GM21360 (cell line): ENCODE data around the gene IGFBP1.

ENCODE experiments used
- ATAC-seq: cut with Tn5 transposase; IDR thresholded peaks from one replicate; pipeline ENCODE4 v1.9.1; 2021; ENCODE audit warnings: mild to moderate bottlenecking, moderate library complexity; ENCODE audit not compliant: unreplicated experiment

IGFBP1 gene

DNA sequence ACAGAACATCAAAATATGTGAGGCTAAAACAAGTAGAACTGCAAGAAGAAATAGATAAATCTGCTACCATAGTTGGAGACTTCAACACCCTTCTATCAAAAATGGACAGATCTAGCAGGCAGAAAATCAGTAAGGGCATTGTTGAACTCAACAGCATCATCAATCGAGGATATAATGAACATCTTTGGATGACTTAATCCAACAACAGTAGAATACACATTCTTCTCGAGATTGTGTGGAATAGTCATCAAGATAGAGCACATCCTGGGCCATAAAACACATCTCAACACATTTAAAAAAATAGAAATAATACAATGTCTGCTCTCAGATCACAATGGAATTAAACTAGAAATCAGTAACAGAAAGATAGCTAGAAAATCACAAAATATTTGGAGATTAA lies 9.9 kb downstream of the IGFBP1 start:
- no peak for ATAC-seq

DNA sequence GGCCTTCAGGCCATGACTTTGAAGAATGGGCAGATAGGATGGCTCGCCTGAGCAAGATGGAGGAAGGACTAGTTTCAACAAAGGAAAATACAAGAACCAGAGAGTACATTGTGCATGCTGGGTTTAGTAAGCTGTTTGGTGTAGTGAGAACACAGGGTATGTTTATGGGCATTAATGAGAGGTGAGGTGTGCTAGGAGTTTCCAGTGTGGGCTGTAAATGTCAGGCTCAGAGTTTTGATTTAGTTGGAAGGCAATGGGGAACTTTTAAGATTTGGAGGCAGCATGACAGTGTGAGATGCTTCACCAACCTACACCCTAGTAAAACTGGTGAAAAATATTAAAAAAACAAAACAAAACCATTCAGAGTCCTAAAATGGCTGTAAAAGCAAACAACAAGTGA lies 13.3 kb downstream of the IGFBP1 start:
- ATAC-seq, result no peak

DNA sequence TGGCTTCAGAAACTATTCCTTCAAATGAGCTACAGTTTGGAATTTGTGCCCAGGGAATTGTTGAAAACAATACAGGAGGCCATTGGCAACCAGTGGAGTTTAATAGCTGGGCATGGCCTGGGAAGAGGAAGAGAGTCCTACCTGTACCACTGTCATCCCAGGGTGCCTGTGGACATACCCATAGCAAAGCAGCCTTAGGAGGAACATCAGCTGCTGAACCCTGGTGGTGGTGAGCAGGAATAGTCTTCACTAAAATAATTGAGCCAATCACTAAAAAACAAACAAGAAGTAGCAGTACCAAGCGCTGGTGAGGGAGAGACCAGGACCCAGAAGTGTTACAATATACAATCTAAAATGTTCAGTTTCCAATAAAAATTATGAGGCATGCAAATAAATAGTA lies 14.5 kb downstream of the IGFBP1 start:
- no peak for ATAC-seq

DNA sequence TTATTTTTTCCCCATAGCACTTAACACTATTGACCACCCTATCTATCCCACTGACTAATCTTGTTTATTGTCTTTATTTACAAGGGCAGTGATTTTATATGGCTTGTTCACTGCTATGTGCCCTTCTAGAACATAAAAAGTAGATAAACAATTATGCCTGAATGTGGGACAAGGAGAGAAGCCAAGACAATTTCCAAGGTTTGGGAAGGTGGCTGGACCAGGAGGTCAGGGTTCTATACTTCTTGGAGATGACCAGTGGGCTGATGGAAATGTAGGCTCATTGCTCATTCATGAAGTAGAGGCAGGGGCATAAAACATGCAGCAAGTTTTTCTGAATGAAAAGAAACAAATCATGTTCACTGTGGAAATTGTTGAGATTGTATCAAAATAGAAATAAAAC lies 21.3 kb downstream of the IGFBP1 start:
- ATAC-seq, result no peak

DNA sequence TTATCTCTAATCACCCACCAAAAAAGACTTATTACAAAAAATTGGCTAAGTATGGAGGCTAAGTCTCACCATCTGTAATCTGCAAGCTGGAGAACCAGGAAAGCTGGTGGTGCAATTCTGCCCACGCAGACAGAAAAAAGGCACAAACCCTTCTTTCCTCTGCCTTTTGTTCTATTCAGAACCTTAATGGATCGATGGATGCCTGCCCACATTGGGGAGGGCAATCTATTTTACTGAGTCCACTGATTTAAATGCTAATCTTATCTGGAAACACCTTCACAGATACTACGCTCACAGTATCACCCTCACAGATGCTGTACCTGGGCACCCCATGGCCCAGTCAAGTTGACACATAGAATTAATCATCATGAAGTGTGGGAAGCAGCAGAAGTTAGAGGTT lies 22.6 kb downstream of the IGFBP1 start:
- no peak for ATAC-seq

DNA sequence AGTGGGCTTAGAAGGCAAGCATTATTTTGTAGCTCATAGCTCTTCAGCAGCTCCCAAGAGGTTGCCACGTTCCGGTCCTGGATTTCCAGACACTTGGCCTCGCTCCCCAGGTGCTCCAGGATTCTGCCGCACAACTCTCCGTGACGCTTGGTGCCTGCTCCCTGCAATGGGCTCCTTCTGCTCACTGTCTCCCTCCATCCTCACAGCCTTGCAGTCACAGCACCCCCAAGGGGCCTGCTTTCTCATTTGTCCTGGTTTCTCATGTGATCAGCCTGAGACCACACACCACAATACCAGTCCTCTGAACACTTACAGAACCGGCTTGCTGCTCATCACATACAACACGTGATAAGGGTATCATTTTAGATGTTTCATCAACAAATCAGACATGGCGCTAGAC lies 23.0 kb downstream of the IGFBP1 start:
- ATAC-seq, result no peak

DNA sequence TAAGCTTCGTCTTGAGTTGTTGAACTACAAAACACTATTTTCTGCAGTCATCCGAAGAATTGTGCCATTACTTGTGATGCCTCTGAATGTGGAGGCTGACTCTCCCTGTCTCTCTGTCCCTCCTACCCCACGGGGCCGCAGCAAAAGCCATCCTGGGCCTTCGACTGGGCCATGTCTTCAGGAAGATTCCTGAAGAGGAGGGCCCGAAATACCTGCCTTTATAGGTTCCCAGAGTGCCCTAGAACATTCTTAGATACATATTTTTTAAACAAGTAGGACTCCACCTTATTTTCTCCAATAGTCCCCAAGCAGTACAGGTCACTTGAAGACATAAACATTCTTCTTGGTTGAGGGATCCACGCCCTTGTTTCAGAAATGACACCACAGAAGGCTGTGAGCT lies 24.7 kb downstream of the IGFBP1 start:
- ATAC-seq, result no peak

DNA sequence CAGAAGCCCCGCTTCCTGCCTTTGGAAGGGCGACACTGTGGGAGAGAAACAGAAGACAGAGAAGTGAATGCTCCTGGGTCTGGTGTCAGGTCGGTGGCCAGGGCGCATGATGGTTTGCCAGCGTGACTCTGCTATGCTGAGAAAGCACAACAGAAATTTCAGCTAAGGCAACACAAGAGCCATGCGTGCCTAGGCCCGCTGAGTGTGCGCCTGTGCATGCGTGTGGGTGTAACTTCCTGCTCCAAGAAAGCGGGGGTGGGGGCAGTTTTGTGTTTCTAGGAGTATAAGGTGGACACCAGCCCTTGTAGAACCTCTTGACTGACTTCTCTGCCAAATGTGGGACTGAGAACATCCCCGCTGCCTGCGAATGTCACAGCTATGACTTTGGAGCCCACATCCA lies 26.6 kb downstream of the IGFBP1 start:
- no peak for ATAC-seq

DNA sequence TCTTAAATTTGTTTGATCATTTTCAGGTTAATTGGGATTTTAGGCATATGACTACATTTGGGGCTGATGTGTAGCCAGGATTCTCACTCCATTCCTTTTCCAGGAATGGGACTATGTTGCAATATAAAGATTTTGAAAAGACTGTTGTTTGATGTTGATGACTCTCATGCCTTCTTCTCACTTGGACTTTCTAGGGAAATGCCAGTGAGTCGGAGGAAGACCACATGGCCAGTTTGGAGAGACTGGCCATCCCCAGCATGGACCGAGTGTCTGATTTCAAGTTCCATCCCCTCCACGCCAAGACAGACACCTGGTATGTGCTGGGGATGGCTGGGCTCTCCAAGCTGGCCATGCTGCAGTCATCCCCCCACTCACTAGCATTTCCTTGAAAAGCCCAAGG lies 27.3 kb downstream of the IGFBP1 start:
- ATAC-seq, result no peak

DNA sequence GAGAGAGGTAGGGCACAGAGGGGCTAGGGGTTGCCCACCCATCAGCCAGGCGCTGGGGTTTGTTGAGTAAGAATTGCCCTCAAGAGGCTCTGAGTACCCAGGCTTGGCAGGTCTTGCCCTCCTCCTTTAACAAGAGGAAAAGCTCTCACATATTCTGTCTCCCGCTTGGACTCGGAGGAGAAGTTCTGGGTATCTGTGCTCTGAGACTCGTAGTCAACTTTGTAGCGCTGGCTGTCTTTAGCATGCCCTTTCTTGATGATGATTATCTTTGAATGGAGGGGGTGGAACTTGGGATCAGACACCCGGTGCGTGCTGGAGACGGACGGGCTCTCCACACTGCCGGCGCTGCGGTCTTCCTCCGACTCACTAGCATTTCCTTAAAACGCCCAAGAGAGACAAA lies 28.8 kb downstream of the IGFBP1 start:
- ATAC-seq, result no peak

DNA sequence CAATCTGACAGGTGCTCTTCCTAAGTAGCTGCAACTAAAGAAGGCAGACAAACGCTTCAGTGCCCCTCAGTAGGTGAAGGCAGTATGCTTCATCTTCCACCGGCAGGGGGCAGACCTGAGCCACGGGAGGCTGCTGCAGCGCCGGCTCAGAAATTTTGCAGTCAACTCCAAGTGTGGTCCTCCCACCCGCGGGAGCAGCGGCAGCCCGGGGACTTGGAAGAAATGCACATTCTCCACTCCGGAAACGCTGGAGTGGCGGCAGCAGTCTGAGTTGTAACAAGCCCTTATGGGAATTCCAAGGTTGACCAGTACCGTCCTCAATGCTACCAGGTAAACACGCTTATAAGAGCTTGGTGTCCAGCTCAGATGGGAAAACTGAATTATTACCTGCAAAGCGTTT lies 29.4 kb downstream of the IGFBP1 start:
- ATAC-seq, result peak; percentile 76

DNA sequence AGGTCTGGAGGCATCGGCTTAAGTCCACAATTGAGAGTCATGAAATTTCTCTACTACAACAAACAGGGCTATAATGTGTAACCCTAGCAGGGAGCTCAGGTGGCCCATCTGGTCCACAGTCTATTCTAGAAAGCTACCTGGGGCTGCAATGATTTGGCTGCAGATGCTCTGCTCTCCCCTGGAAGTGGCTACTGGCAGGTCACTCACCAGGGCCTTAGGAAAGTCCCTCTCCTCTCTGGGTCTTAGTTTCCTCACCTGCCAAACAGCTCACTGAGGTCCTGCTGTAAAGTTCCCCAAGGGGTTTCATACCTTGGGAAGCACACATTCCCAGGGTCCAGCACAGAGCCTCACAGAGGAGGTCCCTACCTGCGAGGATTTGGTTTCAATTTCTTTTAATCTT lies 30.3 kb downstream of the IGFBP1 start:
- no peak for ATAC-seq

DNA sequence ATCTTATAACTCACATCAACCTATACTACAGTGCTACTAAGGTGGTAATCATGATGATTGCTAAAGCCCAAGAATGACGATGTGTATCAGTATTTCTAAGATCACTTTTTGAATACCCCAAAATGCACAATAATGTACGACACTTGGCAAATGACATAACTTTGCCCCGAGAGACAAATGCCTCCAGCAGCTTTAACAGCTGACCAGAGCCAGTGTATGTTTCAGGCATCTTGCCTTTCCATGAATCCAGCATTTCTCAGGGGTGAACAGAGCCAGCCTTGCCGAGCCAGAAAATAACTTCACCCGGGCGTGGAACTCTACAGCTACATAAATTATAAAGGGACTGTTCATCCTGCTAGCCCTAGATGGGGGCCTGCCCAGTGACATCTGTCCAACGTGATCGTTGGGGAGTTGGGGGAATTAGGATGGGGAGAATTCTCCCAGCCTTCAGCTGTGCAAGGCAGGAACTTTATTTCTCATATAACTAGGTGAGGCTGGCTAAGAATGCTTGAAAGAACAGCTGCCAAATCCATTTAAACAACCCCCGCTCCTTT lies 31.0 kb downstream of the IGFBP1 start:
- no peak for ATAC-seq

DNA sequence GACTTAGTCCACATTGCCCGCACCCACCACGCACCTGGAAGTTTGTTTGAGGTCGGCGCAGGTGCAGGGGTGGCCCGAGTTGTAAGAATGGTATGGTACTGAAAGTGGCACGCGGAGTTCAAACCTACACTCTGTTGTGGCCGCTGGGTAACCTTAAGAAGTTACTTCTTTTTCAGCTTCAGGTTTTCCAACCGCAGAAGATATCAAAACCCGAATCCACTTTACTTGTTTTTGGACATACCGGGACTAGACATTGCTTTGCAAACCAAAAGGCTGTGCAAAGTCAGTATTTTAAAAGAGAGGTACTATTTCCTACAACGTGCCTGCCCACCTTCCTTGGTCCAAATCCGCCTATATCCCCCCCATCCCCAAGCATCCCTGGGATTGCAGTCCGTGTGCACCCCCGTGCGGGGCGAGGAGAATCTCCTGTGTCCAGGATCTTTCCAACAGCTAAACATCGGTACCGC lies 31.7 kb downstream of the IGFBP1 start:
- no peak for ATAC-seq

DNA sequence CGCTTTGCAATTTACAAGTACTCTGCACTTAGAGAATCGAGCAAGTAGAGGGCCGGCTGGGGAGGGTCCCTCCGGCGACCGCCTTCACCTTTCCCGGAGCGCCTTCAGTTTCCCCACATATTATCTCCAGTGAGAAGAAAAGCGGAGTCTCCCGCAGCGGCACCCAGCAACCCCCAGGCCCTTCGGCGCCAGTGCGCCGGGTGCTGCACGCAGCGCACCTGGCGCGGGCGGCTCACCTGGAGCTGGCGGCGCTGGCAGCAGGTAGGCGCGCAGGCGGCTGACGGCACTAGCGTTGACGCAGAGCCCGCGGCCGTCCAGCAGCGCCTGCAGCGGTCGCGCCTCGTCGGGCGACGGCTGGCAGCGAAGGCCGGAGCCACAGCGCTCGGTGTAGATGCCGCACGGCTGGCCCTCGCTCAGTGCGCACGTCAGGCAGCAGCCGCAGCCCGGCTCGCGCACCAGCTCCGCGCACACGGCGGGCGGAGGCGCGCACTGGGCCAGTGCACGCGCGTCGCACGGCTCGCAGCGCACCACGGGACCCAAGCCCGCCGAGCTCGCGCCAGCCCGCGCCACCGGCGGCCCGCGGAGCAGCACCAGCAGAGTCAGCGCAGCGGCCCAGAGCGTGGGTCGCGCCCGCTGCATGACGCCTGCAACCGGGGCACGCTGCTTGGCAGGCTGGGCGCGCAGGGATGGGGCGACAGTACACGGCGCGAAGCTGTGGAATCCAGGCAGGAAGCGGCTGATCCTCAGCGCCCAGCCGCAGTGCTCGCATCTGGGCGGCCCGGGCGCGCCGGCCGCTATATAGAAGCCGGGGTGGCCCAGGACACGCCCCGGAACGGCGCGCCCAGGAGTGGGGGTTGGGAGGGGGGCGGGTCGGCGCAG lies 32.5 kb downstream of the IGFBP1 start, which contains the start of gene IGFBP3:
Gene IGFBP3 (minus strand): TSS at position 771 of the 879 bp plus-strand sequence. CDS start 132 bp downstream, at position 639.
- no peak for ATAC-seq

DNA sequence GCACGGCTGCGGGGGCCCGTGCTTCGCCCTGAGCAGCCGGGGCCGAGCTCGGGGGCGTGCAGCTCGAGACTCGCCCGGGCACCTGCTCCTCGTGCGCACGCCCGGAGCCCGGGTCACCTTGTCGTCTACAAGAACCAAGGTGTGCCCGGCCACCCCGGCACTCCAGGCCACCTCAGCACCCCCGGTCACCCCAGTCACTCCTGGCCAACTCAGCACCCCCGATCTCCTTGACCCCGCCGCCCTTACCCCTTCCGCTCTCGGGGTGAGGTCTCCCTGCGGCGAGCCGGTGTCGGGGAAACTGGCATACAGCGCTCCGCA lies 33.1 kb downstream of the IGFBP1 start:
- no peak for ATAC-seq

DNA sequence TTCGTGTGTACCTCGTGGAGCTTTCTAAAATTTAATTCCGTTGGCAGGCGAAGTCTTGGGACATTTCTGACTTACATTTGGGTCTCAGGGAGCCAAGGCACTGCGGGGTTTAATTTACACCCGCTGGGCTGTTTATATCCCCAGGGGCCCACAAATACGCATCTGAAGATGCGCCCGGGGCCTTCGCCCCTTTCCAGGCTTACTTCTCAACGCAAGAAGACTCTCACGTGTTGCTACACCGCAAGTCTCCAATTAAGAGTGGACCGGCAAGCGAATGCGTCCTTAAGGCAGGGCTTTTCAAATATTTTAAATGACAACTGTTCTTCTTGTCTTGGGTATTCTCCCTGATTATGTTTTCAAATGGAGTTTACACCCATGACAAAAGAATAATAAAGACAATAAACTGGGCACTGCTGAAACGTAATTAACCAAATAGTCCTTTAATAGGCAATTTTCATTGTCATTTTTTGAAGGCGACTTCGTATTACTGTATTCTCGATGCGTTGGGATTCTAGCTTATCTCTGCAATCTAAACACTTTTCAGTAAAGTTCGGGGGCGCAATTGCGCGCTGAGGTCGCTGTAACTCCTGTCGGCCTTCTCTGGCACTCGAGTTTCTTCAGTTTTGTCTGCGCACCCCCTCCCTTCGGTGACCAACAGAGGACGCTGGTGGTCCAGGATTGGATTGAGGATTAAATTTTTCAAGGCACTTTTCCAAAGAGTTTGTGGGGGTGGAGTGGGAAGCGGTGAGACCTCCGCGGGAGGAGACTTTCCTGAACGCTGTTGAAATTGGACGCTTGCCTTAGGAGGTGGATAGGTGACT lies 33.6 kb downstream of the IGFBP1 start:
- no peak for ATAC-seq

DNA sequence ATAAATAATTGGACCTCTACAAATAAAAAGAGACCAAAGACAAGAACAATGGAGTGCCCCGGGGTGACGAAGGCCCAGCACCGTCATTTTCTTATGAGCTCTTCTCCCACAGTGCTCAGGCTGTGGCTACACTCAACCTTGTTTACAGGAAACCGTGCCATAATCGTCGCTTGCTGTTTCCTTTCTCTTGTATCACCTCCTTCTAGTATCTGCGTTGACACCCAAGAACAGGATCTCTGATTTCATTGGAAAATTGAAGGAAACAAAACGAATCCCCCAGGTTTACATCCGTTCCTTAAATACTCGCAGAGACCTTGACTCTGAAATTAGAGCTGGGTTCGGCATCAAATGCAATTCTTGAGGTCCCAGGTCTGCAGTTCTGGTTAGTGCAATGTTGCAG lies 34.5 kb downstream of the IGFBP1 start:
- no peak for ATAC-seq

DNA sequence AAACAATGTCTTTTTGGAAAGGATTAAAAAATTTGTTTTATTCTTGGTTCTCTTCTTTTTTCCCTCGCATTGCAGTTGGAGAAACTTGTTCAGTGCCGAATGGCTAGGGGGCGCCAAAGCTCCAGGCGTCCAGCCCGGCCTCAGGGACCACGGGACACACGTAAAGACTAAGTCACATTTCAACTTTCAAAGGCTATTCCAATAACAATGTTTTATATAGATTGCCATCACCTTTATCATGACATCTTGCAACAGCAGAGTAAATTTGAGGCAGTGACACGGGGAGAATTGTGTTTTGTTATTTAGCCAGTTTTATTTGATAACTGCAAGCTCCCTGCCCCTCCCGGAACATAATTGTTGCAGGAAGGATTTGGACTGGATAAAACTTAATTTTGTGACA lies 35.0 kb downstream of the IGFBP1 start:
- ATAC-seq, result no peak

DNA sequence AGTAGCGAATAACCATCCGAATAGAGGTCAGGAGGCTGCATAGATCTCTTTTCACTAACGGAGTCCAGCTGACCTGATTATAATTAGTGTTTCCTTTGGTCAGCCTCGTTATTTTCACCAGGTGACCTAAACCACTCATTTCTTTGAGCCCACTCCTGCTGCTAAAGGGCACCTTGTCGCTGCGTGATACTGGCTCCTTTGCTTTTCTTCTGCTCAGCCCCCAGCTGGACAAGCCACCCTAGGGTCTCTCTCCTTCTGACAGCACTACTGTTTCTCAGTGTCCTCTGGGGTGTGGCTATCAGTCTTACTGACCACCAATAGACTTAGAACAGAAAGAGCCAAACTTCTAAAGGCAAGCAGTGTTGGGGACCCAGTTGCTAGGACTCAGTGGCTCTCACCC lies 35.5 kb downstream of the IGFBP1 start:
- ATAC-seq, result no peak

DNA sequence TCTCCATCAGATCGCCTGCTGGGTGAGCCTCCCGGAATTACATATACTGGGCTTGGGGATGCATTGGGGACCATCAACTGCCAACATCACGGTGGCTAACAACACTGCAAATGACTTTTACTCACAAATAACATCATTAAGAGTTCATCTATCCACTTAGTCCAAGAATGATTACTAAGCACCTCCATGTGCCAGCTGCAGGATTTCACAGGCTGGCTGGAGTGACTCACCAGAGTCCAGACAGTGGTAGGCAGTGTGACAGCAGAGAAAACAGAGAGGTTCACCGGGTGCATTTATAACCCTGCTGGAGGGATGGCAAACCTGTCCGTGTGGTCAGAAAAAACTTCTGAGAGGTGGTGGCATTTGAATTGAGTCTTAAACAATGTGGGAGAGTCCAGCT lies 36.0 kb downstream of the IGFBP1 start:
- ATAC-seq, result no peak

DNA sequence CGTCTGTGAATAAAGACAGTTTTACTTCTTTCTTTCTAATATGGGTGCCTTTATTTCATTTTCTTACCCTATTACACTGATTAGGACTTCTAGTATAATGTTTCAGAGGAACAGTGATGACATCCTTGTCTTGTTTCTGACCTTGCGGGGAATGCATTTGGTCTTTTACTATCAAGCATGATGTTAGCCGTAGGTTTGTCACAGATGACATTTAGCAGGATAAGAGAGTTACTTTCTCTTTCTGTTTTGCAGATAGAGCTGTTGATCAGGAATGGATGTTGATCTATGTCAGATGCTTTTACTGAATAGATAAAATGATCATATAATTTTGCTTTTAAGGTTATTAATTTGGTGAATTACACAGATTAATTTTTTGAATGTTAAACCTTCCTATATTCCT lies 39.4 kb downstream of the IGFBP1 start:
- no peak for ATAC-seq
